K562 (cell line): ENCODE data around the gene CR2. TPM values are rescaled to one million over a fixed set of nuclear protein-coding genes. Genes with fewer than 3 reads are reported as not detected.
A peak's percentile ranks its signal among the peaks of the same experiment; 100 is the strongest.

Experiments used
- ZBTB40 ChIP-seq, 2 experiments: fragments of 450-650 bp in 1 of 2; sonication (generic) in 1 of 2; formaldehyde crosslinking in 1 of 2; IDR thresholded peaks; 2 replicates each; pipeline versions ENCODE4 v1.7.1 to v1.9.0; 2016 to 2022; ENCODE audit warnings: inconsistent platforms in 1 of 2, mild to moderate bottlenecking in 1 of 2, missing genetic modification reagents in 1 of 2
- polyA plus RNA-seq, 8 experiments: library from polyadenylated mRNA; depleted of rRNA in 4 of 8; stranded (reverse) in 5 of 8; unstranded in 3 of 8; fragments of >200 nt; fragmentation: Nextera tagmentation in 2 of 8; fragmentation: Illumina TruSeq in 1 of 8; extraction: Ambion mirVana in 2 of 8; extraction: Trizol in 1 of 8; gene quantifications; 2 replicates each; pipeline versions ENCODE4 v1.2.1 to v1.2.3, GENCODE V29; 2011 to 2014; ENCODE audit warnings: inconsistent platforms in 1 of 8, missing spikeins in 1 of 8
- total RNA-seq, 7 experiments: library from RNA; depleted of rRNA in 6 of 7; stranded (reverse); fragments of >200 nt in 6 of 7; fragmentation: Illumina TruSeq in 2 of 7; extraction: Trizol in 2 of 7; gene quantifications; 2 replicates each; pipeline versions ENCODE4 v1.2.1 to v1.2.3, GENCODE V29; 2011 to 2021; ENCODE audit warnings: low replicate concordance in 1 of 7

The CR2 gene
- total and polyA plus RNA-seq, 9 of the 15 experiments (the other 6 are each of a cell fraction or from before 2014, with no cell fraction given), result 0.07 to 0.67 (median 0.37) TPM

GRCh38 chr1:207440626-207441025, 13.5 kb upstream of the CR2 start (continued):
- TF ChIP-seq ZBTB40 (IDR thresholded peaks at IDR 0.05) (0 out of 2 replicates have a peak, but pooled peaks have one; percentile 32), ZBTB40 (CRISPR knock-in tag; IDR thresholded peaks at IDR 0.05) (no peak)
